ENCODE data around the gene SEC24C. TPM values are rescaled to one million over a fixed set of nuclear protein-coding genes. Genes with fewer than 3 reads are reported as not detected.

The SEC24C gene
- total RNA-seq, 1 experiment from 2014 or later = 47.6 TPM

DNA sequence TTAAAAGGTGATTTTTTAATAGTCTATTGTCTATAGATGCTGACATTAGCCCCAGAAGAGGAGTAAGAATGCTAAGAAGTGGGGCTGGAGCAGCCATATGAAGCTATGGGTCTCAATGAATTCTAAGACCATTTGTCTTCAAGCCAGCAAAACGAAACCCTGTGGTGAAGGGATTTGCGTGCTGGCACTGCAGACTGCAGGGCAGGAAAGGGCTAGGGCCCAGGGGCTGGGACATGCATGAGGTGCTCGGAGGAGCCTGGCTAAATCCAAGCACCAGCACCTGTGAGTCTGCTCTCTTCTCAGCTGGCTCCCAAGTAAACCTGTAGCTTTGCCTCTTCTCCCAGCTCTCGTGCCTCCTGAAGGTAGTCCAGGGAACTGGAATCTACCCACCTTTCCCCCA lies 68.5 kb downstream of the SEC24C start:
- no peak for DNase-seq (ENCODE audit: low read depth)

DNA sequence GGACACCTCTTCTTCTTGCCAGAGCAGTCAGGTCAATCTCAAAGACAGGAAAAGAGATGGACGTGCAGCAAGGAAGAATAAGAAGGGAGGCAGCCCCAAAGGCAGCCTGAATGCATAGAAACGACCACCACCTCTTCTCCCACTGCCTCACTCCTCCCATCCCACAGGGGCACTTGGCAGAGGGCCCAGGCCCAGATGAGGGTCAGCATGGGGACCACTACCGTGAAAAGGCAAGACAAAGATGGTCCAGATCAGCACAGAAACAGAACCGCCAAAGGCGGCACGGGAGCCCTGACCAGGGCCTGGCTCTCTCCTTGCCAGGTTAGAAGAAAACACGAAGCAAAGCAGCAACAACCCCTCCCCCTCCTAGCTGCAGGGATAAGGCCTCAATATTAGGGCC lies 69.2 kb downstream of the SEC24C start:
- no peak for DNase-seq (ENCODE audit: low read depth)

DNA sequence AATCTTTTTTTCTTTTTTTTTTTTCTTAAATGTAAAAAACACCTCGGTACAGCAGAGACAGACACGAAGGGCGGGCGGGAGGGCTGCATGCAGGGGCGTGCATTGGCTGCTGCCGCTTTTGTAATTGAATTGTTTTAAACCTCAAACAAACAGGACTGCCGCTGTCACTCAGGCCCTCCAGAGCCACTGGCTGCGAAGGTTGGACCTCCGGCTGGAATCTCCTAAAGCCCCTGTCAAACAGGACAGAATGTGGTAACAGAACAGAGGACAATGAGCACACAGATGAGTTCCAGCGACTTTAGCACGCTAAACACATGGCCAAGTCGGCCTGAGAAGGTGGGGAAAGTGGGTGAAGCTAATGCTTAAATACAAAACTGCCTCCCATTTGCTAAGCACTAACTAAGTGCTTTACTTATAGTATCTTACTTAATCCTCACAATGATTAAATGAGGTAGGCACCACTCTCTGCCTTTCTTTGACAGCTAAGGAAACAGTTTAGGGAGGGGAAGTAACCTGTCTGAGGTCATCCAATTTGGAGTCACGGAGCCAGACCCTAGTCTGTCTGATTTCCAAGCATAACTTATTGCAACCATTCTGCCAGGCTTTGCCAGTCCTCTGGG lies 70.2 kb downstream of the SEC24C start:
- DNase-seq (ENCODE audit: low read depth) = no peak

DNA sequence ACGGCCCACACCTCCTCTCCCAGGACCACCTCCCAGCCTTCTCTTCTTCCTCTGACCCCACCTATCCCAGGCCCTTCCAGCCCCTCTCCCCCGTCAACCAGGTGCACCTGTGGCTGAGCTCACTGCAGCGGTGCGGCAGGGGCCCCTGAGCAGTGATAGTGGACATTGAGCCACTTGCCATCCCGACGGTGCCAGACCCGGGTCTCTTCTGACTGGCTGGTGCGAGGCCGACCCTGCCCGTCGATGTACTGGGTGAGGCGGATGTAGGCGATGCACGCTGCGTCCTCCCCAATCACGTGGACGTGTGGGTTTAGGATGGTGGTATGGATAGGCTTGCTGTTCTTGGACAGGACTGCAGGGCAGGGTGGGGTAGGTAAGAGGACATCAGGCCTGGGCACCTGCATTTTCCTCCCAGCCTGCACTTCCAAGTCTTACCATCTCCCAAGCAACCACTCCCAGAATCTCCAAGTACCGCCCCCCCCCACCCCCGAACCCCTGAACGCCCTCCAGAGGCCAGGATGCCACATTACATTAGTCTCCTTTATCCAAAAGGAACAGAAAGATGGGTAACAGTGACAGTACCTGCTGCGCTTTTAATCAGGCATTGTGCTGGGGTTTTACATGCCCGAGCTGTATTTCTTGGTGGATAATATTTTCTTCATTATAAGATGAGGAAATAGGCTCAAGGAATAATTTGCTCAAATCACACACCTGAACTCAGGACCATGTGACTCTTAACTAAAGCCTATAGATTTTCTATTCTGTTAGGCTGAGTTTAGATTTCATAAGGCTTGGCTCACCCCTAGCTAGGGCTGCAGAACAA lies 70.9 kb downstream of the SEC24C start:
- DNase-seq (ENCODE audit: low read depth) = no peak

DNA sequence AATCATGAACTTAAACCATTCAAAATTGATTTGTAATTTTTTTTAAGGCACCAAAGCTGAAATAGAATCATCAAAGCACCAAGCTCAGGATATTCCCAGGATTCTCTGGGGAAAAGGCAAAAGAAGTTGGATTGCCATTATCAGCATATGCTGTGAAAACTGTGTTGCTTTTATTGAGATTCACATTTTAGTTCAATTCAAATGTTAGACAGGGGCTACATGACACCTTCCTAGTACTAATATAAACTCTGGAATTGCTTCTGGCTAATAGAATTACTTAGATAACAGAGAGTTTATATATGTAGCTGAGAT lies 71.5 kb downstream of the SEC24C start:
- no peak for DNase-seq (ENCODE audit: low read depth)

DNA sequence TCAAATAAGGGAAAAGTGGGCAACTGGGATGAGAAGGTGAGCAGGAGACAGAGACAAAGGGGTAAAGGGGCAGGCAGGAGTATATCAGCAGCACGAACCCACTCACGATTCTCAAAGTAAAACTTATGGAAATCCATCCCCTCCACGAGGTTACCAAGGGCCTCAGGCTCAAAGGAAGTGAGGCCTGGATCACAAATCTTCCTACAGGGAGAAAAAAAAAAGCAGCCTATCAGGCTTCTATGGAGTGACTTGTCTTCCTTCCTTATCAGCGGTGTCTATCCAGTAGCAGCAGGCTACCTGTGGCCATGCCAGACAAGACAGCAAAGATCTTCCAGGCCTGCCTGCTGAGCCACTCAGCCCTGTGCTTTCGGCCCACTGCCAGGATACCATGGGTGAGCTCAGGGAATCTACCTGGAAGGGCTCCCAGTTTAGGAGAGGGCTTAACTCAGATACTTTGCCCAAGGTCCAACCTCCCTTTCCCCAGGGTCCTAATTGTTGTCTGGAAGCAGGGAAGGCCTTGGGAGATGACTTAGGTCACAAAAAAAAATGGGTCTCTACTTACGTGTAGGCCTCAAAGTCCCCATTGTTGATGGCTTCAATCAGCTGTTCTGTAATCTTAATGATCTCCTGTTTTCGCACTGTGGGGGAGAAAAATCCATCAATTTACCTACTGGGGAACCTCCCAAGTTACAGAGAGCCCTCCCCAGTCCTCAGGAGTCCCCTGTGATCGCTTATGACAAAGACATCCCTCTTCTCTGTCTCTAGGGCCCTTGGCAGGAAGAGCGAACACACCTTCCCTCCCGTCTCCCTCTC lies 73.0 kb downstream of the SEC24C start:
- DNase-seq (ENCODE audit: low read depth) = no peak

DNA sequence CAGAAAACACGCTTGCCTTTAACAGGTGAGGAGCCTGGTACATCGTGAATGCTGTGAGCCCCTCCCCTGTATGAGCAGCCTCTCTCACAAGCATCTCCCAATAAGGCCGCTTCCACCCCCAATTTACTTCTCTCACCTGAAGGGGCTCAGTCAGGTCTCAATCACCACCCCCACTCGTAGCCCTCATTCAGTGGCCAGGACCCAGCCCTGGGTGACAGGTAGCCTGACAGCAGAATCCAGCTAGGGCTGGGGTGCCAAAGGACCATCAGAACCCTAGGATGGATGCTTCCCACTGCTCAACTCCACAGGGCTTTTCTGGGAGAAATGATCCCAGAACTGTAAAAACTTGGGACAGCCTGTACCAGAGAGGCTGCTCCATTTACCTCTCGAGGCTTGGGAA lies 73.7 kb downstream of the SEC24C start:
- DNase-seq (ENCODE audit: low read depth) = no peak

DNA sequence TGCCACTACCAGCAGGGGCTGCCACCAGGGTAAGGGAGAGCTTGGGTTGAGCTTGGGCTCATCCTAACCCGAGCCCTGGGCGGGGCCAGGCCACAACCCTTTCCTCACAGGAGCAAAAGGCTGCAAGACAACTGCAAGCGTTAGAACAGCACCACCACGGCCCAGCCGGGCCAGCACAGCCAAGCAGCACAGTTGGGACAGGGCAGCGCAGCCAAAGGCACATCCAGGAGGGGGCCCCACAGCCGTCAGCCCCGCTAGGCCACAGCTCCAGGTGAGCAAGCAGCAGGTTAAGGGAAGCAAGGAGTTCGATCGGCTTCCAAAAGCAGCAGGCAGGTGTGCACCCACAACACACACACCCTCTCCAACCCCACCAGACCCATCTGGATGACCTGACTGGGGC lies 74.2 kb downstream of the SEC24C start:
- DNase-seq (ENCODE audit: low read depth) = no peak

DNA sequence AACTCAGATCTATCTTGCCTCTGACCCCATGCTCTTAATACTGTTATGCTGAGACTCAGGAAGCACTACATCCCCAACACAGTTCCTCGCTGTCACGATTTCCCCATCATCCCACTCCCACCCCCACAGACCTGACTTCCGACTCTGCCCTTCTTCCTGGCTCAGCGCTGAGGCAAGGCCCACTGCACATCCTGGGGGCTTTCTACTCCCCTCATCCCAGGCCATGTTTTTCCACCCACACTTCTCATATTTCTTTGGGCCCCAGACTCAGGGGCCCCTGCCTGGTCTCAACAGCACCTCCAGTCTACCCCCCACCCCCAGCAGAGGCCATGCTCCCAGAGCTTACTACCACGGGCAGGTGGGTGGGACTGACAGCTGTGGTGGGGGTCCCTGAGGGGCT lies 74.9 kb downstream of the SEC24C start:
- no peak for DNase-seq (ENCODE audit: low read depth)

DNA sequence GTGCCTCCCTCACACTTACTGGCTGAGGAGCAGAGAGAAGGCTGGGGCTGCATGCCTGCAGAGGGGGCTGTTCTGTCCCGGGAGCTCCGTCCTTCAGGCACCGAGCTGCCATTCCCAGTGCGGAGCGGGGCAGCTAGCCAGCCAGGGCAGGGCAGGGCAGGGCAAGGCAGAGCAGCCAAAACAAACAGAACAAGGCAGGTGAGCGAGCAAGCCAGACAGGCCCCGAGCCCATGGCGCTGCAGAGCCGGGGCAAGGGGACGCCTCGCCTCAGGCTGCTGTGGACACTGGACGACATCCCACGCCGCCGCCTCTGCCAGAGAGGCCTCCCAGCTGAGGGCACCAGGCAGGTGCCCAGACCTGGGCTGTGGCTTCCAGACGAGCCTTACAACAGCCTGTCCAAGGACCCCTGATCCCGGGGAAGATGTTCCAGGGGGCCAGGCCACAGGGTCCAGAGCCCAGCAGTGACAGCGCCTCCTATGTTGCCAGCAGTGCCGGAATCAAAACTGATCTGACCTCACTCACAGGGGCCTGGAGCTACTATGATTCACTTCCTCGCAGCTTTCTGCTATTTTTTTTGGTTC lies 75.4 kb downstream of the SEC24C start:
- DNase-seq (ENCODE audit: low read depth) = no peak

Other genes starting within 250 kb of the SEC24C start
- gene PPP3CB, start 248.3 kb upstream of the SEC24C start, total RNA-seq (2014; rRNA removed; shearing (Covaris generic)) = 15.0 and 15.8 TPM in 2 replicates
- gene USP54, start 153.0 kb upstream of the SEC24C start, total RNA-seq (2014; rRNA removed; shearing (Covaris generic)) = 6.4 and 8.3 TPM in 2 replicates
- not detected in 2 replicates for gene MYOZ1, start 102.9 kb upstream of the SEC24C start, total RNA-seq (2014; rRNA removed; shearing (Covaris generic))
- not detected in 2 replicates for gene SYNPO2L, start 88.3 kb upstream of the SEC24C start, total RNA-seq (2014; rRNA removed; shearing (Covaris generic))
- gene AGAP5, start 46.3 kb upstream of the SEC24C start, total RNA-seq (2014; rRNA removed; shearing (Covaris generic)) = 0.59 TPM in 1 of 2 replicates, not detected in the other
- 67.9 and 70.7 TPM in 2 replicates for gene CHCHD1, start 37.7 kb downstream of the SEC24C start, total RNA-seq (2014; rRNA removed; shearing (Covaris generic))
- gene ZSWIM8, start 41.2 kb downstream of the SEC24C start, total RNA-seq (2014; rRNA removed; shearing (Covaris generic)) = 18.3 and 21.6 TPM in 2 replicates
- gene NDST2, start 67.2 kb downstream of the SEC24C start, total RNA-seq (2014; rRNA removed; shearing (Covaris generic)) = 8.1 and 11.7 TPM in 2 replicates
- gene CAMK2G, start 130.2 kb downstream of the SEC24C start, total RNA-seq (2014; rRNA removed; shearing (Covaris generic)) = 15.4 and 16.0 TPM in 2 replicates
- gene PLAU, start 166.8 kb downstream of the SEC24C start, total RNA-seq (2014; rRNA removed; shearing (Covaris generic)) = 173 and 188 TPM in 2 replicates